Nephron progenitor cell (in vitro differentiated cells): Measurements from ENCODE around the gene GABRD.

Experiments
- DNase-seq: peaks from one replicate; pipeline ENCODE4 v3.0.0; 2021
- H3K27ac Mint-ChIP-seq: 2 replicates; pipeline ENCODE4 v1.8.0; 2021; ENCODE audit warnings: mild to moderate bottlenecking, moderate library complexity, mixed read lengths
- H3K27me3 Mint-ChIP-seq: 2 replicates; pipeline ENCODE4 v1.8.0; 2021; ENCODE audit warnings: mild to moderate bottlenecking, low read depth, mixed read lengths; ENCODE audit not compliant: poor library complexity
- H3K36me3 Mint-ChIP-seq: 2 replicates; pipeline ENCODE4 v1.8.0; 2021; ENCODE audit warnings: low read depth, mixed read lengths
- H3K4me1 Mint-ChIP-seq: 2 replicates; pipeline ENCODE4 v1.8.0; 2021; ENCODE audit warnings: mixed read lengths
- H3K4me3 Mint-ChIP-seq: 2 replicates; pipeline ENCODE4 v1.8.0; 2021; ENCODE audit warnings: mild to moderate bottlenecking, moderate library complexity, mixed read lengths
- H3K9me3 Mint-ChIP-seq: 2 replicates; pipeline ENCODE4 v1.8.0; 2021; ENCODE audit warnings: mild to moderate bottlenecking, moderate library complexity, mixed read lengths
- TF ChIP-seq, protein P1 (sequence below): fragments of 200-600 bp; sonication (generic); IDR thresholded peaks from 2 replicates; pipeline ENCODE4 v1.5.0; 2021; ENCODE audit warnings: antibody characterized with exemption

The GABRD gene, protein sequence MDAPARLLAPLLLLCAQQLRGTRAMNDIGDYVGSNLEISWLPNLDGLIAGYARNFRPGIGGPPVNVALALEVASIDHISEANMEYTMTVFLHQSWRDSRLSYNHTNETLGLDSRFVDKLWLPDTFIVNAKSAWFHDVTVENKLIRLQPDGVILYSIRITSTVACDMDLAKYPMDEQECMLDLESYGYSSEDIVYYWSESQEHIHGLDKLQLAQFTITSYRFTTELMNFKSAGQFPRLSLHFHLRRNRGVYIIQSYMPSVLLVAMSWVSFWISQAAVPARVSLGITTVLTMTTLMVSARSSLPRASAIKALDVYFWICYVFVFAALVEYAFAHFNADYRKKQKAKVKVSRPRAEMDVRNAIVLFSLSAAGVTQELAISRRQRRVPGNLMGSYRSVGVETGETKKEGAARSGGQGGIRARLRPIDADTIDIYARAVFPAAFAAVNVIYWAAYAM

DNA sequence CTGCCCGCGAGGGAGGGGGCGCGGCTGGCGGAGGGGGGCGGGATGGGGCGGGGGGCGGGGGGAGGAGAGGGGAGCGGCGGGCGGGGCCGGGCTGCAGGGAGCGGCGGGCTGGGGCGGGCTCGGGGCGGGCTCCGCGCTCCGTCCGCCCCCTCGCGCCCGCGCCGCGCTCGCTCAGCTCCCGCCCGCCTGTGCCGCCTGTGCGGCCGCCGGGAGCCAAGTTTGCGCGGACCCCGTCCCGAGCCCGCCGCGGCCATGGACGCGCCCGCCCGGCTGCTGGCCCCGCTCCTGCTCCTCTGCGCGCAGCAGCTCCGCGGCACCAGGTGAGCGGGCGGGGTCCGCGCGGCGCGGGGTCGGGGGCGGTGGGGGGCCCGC lies at the start of gene GABRD:
TSS of gene GABRD (plus strand) at position 174 of the 372 bp plus-strand sequence. CDS start at position 253, 79 bp downstream.
- Mint-ChIP-seq H3K4me3 (peak within 1 kb of the TSS; percentile 79), H3K36me3 (no peaks in the 10 kb centered on the region), H3K9me3 (no peaks in the 10 kb centered on the region), H3K27me3 (peaks cover 82% of the 10 kb centered on the region), H3K4me1 (peaks cover 10% of the 10 kb centered on the region), H3K27ac (no peak within 1 kb of the TSS)
- TF ChIP-seq, protein P1, sequence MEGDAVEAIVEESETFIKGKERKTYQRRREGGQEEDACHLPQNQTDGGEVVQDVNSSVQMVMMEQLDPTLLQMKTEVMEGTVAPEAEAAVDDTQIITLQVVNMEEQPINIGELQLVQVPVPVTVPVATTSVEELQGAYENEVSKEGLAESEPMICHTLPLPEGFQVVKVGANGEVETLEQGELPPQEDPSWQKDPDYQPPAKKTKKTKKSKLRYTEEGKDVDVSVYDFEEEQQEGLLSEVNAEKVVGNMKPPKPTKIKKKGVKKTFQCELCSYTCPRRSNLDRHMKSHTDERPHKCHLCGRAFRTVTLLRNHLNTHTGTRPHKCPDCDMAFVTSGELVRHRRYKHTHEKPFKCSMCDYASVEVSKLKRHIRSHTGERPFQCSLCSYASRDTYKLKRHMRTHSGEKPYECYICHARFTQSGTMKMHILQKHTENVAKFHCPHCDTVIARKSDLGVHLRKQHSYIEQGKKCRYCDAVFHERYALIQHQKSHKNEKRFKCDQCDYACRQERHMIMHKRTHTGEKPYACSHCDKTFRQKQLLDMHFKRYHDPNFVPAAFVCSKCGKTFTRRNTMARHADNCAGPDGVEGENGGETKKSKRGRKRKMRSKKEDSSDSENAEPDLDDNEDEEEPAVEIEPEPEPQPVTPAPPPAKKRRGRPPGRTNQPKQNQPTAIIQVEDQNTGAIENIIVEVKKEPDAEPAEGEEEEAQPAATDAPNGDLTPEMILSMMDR, result no peak
- peak; percentile 63 for DNase-seq

DNA sequence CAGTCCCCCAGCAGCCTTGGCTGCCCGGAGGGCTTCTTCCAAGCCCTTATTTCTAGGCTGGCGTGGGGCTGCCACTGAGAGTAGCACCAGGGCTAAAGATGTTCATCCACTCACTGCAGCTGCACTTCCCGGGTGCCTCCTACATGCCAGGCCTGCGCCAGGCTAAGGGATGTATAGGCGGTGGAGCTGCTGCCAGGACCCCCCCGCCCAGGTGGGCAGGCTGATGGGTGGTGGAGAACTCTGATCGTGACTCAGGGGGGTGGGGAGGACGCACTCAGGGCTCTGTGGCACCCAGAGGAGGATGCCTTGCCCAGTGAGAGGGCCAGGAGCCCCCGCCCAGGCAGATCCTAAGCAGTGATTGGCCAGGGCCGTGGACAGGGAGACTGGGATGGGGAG lies 49.6 kb upstream of the GABRD start:
- TF ChIP-seq, protein P1, result no peak
- Mint-ChIP-seq H3K27me3 (peaks cover 15% of the 10 kb centered on the region), H3K4me3 (no peak overlapping the region), H3K27ac (no peak overlapping the region), H3K4me1 (peaks cover 12% of the 10 kb centered on the region), H3K9me3 (no peaks in the 10 kb centered on the region), H3K36me3 (no peaks in the 10 kb centered on the region)
- DNase-seq, result no peak

DNA sequence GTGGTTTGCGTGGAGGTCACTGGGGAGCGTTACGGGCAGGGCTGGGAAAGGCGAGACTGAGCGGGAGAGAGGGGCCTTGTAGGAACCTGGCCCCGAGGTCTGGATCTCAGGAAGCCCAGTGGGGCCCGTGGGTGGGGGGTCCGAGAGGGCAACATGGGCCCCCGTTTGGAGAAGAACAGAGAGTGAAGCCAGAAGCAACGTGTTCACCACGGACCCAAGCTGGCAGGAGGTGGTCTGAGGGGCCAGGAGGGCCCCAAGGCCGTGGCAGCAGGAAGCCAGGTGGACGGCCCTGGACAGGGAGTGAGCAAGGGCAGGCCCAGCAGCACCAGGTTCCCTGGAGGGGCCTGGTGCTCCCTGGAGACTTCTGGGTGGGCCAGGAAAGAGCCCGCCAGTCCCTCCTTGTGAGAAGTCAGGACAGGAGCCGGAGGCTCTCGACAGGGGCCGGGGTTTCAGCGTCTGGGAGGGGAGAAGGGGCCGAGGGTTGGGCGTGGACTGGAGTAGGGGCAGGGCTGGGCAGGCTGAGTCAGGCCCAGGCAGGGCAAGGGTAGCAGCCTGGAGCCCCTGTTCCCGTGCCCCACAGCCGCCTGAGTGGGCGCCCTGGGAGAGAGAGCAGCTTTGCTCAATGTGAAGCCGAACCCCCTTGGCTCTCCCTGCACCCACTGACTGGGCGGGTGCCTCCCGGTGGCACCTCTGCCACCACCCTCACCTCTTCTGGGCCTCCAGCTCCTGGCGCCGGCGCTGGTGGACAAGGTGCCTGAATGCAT lies 49.0 kb upstream of the GABRD start:
- Mint-ChIP-seq H3K4me3 (no peak overlapping the region), H3K27ac (no peak overlapping the region), H3K27me3 (peaks cover 15% of the 10 kb centered on the region), H3K9me3 (peaks cover 1% of the 10 kb centered on the region), H3K4me1 (peaks cover 14% of the 10 kb centered on the region), H3K36me3 (no peaks in the 10 kb centered on the region)
- no peak for DNase-seq
- TF ChIP-seq, protein P1, result no peak

DNA sequence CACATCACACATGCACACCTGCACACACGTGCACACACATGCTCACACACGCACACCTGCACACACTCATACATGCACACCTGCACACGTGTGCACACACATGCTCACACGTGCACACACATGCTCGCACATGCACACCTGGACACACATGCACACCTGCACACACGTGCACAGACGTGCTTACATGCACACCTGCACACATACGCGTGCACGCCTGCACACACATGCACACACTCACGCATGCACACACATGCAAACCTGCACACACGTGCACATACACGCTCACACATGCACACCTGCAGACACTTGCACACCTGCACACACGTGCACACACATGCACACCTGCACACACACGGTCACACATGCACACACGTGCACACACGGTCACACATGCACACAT lies 48.1 kb upstream of the GABRD start:
- Mint-ChIP-seq H3K27ac (no peak overlapping the region), H3K9me3 (peaks cover 3% of the 10 kb centered on the region), H3K4me3 (no peak overlapping the region), H3K4me1 (peaks cover 13% of the 10 kb centered on the region), H3K36me3 (no peaks in the 10 kb centered on the region), H3K27me3 (peaks cover 15% of the 10 kb centered on the region)
- DNase-seq, result no peak
- TF ChIP-seq, protein P1, result no peak

DNA sequence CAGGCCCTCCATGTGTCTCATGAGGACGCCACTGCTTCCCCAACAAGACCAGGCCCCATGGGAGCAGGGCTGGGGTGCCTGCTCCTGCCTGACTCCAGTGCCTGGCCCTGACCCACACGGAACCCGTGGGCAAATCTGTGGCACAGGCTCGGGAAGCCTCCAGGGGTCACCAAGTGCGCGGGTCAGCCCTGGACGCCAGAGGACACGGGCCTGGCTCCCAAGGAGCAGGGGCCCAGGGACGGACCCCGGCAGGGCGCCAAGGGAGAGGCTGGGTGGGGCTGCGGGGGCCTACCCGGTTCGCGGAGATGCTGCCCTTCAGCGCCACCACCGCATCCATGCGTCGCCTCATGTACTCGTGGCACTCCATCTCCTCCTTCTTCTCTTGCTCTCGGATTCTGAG lies 47.5 kb upstream of the GABRD start:
- DNase-seq, result no peak
- Mint-ChIP-seq H3K36me3 (no peaks in the 10 kb centered on the region), H3K4me1 (peaks cover 11% of the 10 kb centered on the region), H3K9me3 (peaks cover 8% of the 10 kb centered on the region), H3K27ac (no peak overlapping the region), H3K27me3 (peaks cover 22% of the 10 kb centered on the region), H3K4me3 (no peak overlapping the region)
- TF ChIP-seq, protein P1, result no peak
